GM12891 (cell line): Measurements from ENCODE around the gene KCNG2.

Experiments
- DNase-seq: peaks from one replicate; pipeline ENCODE4 v3.0.0; 2011; ENCODE audit warnings: low spot score; ENCODE audit not compliant: insufficient read length
- FAIRE-seq: peaks from 2 replicates; lab custom pipeline; 2011; peaks lifted over from hg19 to GRCh38; lab: Jason Lieb, UNC
- PAX5 ChIP-seq: IDR thresholded peaks from 2 replicates; pipeline ENCODE4 v1.6.1; 2011; ENCODE audit warnings: low read length, moderate library complexity, mild to moderate bottlenecking; ENCODE audit not compliant: insufficient read depth, severe bottlenecking
- POLR2A ChIP-seq: IDR thresholded peaks from 2 replicates; pipeline ENCODE4 v1.6.1; 2011; ENCODE audit warnings: low read depth, low read length, control low read depth
- POLR2AphosphoS5 ChIP-seq: IDR thresholded peaks from 2 replicates; pipeline ENCODE4 v1.6.1; 2011; ENCODE audit warnings: low read depth, low read length, control low read depth
- POU2F2 ChIP-seq: IDR thresholded peaks from 2 replicates; pipeline ENCODE4 v1.6.1; 2011; ENCODE audit warnings: low read depth, mild to moderate bottlenecking, control low read depth, low read length, moderate library complexity
- SPI1 ChIP-seq: IDR thresholded peaks from 2 replicates; pipeline ENCODE4 v1.6.1; 2011; ENCODE audit warnings: low read depth, low read length, control low read depth
- TAF1 ChIP-seq: IDR thresholded peaks from 2 replicates; pipeline ENCODE4 v1.6.1; 2011; ENCODE audit warnings: low read depth, low read length, control low read depth

The KCNG2 gene

DNA sequence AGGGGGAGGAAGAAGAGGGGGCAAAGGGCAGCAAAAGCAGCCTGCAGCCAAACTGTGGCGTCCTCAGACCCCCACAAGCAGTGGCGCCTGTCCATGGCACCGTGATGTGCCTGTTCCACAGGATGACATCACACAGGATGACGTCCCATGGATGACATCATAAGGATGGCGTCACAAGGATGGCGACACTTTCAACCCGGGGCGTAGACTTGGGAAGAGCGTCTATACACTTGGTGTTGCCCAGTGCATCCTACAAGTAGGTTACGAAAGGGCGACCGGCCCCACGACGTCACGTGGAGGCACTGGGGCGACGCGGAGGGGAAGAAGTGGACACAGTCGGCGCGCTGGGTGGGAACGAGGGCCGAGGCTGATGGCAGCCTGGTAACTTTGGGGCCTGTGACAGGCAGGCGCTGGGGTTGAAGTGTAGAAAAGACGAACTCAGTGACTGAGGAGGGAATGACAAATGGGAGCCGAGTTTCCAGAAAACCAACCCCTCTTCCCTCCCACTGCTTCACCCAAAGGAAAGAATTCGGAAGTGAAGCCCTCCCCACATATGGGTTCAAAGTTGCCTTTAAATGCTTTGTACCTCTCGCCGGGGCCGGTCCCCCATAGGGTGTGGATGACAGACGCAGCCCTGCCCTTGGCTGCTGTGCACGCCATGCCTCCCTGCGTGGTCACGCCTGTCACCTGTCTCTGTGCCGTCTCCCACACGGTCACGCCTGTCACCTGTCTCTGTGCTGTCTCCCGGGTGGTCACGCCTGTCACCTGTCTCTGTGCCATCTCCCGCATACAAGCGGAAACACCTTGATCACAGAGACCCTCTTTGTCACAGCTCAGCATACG is 13.4 kb upstream of the KCNG2 start:
- no peak for DNase-seq
- TF ChIP-seq POLR2AphosphoS5 (no peak), POLR2A (no peak), PAX5 (no peak), POU2F2 (no peak), TAF1 (no peak), SPI1 (no peak)
- no peak for FAIRE-seq

DNA sequence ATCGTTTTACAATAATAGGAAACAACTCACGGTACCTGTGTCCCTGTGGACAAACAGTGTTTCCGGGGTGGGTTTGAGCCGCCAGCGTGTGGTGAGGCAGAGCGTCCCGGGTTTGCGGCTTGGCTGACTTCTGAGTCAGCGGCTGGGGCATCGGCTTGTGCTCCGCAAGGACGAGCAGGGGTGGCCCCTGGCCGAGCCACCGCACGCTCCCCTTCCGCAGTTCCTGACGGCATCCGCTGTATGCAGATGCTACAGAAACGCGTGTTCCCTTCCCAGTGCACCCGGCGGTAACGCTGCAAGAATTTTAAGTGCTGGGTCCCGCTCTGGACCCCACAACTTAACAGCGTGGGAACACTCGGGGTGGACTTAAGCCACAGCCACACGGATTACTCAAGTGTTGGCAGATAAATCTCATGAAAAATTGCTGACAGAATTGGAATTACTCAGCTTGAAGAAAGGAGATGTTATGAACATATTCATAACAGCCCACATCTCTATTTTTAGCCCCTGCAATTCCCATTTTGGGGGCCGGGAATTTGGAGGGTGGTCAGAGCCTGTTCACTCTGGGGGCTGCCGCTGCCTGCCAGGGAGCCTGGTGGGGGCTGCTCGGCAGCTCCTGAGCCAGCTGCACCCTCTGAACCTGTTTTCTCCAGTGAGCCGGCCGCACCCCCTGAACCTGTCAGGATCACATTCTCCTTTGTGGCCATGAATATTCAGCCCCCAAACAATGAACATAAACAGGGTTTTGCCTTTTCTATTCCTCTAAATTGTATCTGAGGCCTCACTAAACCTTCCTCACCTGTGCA is 12.6 kb upstream of the KCNG2 start:
- TF ChIP-seq POU2F2: no peak
- DNase-seq: no peak
- no peak for FAIRE-seq

DNA sequence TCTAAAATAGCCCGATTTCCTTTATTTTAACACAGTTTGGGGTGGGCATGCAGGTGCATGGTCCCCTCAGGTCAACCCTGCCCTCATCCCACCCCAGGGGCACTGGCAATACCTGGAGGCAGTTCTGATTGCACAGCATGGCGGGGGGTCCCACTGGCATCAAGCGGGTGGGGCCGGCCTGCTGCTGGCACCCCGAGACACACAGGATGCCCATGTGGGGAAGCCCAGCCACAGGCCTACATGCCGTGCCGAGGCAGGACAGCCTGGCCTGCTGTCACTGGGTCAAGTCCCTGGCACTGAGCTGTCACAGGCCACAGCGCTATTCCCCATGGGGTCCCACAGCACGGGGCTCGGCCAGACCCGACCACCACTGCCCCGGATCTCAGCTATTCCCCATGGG is 11.9 kb upstream of the KCNG2 start:
- no peak for FAIRE-seq
- no peak for TF ChIP-seq PAX5
- TF ChIP-seq SPI1: no peak
- TF ChIP-seq POLR2AphosphoS5: no peak
- TF ChIP-seq TAF1: no peak
- TF ChIP-seq POU2F2: no peak
- no peak for TF ChIP-seq POLR2A
- no peak for DNase-seq

DNA sequence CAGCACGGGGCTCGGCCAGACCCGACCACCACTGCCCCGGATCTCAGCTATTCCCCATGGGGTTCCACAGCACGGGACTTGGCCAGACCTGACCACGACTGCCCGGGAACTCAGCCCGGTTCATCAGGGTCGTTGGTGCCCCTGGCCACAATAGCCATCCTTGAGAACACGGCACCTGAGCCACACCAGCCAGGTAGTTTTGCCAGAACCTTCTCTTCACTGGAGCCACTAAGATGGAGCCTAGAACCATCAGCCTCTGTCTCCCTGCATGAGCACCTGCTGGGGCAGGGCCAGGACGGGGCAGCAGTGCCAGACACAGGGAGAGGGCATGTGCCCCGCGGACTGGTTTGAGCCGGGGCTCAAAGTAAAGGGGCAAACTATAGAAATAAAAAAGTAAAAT is 11.4 kb upstream of the KCNG2 start:
- TF ChIP-seq SPI1 (no peak), PAX5 (no peak), TAF1 (no peak), POLR2AphosphoS5 (no peak), POLR2A (no peak)
- DNase-seq (no peak), FAIRE-seq (no peak)

DNA sequence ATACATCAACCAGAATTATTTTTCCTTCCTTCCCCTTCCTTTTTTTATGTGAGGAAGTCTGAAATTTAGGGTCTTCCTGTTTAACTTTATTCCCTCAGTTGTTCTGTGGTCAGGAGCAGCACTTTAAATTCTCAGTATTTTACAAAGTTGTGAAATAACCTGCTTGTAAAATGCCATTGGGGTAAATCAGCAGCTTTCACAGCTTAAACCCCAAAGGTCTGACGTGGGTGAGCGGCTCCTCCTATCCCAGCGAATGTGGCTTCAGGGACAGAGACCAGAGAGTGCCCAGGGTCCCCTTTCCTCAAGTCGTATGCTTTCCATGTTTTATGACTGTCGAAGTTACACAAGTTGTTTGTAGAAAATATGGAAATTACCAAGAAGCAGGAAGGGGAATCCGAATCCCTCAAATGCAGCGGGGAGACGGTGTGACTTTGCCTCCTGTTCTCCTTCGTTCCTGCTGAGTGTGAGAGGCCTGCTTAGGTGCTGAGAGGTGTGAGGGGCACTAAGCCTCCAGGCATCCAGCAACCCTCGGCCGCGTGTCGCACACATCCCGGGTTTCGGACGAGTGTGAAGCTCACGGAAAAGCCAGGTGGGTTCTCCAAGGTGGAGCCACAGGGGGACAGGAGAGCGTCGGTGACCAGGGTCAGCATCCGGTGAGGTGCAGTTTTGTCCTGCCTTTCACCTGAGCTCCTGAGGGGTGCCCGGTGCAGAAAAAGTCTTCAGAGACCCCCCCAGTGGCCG is 10.8 kb upstream of the KCNG2 start:
- DNase-seq (no peak), FAIRE-seq (no peak)
- no peak for TF ChIP-seq SPI1
- TF ChIP-seq PAX5: no peak
- no peak for TF ChIP-seq POLR2AphosphoS5
- no peak for TF ChIP-seq TAF1
- no peak for TF ChIP-seq POLR2A
- no peak for TF ChIP-seq POU2F2

DNA sequence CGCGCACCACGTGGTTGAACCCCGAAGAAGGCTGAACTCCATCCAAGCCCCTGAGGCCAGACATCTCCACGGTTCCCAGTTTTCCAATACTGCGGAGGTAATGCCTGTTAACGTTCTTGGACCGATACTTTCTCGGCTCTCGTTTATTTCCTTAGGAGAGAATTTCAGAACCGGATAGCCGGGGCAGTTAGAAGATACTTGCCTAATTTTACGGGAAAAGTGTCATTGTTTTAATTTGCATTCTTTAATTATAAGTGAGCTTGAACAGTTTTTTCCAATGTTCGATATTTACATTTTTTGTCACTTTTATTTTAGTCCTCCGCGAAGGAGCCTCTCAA is 10.2 kb upstream of the KCNG2 start:
- TF ChIP-seq PAX5: no peak
- no peak for TF ChIP-seq TAF1
- no peak for TF ChIP-seq POLR2AphosphoS5
- TF ChIP-seq POU2F2: no peak
- TF ChIP-seq SPI1: no peak
- no peak for TF ChIP-seq POLR2A
- DNase-seq: no peak
- FAIRE-seq: no peak

DNA sequence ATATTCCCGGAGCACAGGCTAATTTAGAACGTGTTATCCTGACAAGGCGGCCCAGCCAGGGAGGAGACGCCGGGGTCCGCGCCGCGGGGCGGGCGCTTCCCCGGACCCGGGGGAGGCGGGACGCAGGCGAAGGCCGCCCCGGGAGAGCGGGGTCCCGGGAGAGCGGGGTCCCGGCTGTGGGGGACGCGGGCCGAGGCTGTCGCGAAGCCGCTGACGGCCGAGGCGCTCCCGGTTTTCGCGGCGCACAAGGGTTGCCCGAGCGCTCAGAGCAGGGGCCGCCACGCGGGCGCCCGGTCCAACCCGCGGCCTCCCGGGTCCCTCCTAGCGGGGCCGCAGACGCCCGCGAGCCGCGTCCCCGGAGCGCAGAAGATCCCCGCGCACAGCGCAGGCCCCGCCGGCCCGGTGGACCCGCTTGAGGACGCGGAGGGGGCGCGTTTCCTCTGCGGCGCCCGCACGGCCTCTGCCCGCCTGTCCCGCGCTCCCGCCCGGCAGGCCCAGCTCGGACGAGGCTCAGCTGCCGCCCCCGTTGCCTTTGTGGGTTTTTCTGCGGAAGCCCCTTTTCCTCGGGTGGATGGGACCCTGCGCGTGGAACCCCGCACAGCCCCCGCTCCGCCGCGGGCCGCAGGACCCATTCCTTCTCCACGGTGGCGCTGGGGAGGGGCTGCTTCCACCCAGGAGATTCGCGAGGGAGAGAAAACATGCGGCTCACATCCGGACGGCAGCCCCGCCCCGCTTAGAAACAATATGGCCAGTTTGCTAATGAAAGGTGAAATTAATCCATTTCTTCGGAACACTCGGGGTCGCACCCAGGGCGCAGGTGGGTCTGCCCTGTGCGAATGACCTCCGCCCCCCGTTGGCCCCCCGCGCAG is 9.6 kb upstream of the KCNG2 start:
- no peak for TF ChIP-seq TAF1
- TF ChIP-seq POU2F2: no peak
- TF ChIP-seq POLR2AphosphoS5: no peak
- FAIRE-seq (no peak), DNase-seq (no peak)

DNA sequence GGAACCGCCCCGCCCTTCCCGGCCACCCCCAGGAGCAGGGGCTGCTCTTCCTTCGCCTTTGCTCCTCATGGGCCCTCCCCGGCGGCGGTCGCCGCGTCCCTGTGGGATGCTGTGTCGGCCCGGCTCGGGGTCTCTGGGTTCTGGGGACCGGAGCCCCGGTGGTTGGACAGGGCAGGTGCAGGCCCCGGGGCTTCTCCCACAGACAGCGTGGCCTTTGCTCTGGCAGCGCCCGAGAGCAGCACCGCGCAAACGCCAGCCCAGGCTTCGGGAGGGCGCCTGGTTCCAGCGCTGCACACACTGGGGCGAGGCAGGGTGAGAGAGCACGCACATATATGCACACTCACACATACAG is 9.0 kb upstream of the KCNG2 start:
- FAIRE-seq (no peak), DNase-seq (no peak)
- TF ChIP-seq PAX5 (no peak), TAF1 (no peak), POLR2A (no peak), SPI1 (no peak), POU2F2 (no peak), POLR2AphosphoS5 (no peak)
